SK-N-DZ (cell line): ENCODE data around the gene PALLD.

Source experiments
- DNase-seq: peaks from one replicate; pipeline ENCODE4 v3.0.0-alpha.2; 2015; ENCODE audit warnings: low spot score

The PALLD gene

DNA sequence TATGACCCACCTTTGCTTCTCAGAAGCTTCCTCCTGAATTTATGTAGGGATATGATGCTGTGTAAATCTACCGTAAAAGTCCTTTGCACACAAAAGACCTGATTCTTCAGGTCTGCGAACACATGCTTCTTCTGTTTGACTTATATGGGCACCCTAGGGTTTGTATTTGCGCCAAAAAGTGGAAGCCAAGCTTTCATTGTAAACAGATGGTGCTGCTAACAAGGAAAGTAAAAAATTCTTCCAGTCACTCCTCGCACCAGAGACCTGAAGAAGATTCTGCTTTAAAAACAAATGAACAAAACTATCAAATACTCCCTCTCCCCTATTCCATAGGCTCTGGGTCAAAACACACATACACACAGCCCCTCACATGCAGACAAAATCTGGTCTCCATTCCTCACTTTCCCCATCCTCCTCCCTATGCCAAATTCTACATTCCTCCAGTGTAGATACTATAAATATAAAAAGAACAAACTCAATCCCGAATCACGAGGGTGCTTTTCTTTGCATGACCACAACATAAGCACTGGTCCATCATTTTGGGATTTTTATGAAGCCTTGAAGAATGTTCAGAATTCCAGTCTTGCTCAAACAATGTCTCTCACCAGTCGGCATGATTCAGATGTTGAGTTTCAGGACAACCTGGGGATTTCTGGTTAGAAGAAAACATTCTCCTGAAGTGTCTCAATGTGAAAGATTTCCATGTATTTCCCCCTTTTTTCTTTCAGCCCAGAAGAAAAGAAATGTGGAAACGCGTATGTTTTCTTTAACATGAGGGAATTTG, 125.1 kb downstream of the PALLD start:
- no peak for DNase-seq

DNA sequence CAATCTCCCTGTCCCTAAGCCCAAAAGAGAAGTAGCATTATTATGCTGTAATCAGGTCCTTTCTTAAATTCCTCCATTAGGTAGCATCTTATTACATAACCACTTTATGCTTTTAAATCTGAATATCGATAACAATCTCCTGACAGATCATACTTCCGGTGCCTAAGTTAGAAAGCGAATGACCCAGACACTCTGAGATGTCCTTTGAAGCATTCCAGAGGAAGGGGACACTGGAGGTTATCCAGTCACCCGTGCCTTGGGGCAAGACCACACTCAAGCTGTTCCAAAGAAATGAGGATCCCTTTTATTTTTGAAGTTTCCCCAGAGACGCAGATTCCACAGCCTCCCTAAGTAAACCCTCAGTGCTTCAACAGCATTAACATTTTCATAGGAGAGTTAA, 125.7 kb downstream of the PALLD start:
- no peak for DNase-seq

DNA sequence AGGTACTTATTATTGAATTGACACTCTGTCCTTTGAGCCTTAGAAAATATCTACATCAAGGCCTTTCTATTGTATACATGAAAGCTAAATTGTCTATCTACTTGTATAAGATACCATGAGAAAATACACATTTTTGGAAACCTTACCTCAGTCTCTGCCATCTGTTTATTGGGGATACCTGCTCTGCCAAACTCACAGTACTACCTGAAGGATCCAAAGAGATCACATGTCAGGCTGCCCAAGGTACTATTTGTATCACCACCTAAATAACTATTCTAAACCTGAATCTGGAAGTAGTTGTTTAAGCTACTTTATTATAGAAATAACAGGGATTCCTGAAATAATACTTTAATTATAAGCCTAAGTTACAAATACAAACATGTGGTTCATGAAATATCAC, 126.2 kb downstream of the PALLD start:
- DNase-seq = no peak

GRCh38 chr4:168623484-168623883, 126.6 kb downstream of the PALLD start:
- DNase-seq = no peak

DNA sequence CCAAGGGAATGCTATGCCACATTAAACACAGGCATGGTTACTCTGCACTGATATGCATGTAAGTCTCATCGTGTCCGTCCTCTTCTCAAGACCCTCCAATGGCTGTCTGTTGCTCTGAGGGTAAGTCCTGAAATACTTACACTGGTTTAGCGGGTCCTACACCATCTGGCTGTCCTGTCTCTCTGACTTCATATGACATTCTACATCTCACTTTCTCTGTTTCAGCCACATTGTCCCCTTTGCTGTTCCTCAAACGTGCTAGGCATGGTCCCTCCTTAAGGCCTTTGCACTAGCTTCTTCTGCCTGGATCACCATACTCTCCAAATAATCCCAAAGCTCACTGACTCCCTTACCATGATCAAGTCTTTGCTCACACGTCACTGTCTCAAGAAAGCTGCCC, 131.4 kb downstream of the PALLD start:
- DNase-seq = no peak

GRCh38 chr4:168629566-168629965, 132.7 kb downstream of the PALLD start:
- DNase-seq = no peak

DNA sequence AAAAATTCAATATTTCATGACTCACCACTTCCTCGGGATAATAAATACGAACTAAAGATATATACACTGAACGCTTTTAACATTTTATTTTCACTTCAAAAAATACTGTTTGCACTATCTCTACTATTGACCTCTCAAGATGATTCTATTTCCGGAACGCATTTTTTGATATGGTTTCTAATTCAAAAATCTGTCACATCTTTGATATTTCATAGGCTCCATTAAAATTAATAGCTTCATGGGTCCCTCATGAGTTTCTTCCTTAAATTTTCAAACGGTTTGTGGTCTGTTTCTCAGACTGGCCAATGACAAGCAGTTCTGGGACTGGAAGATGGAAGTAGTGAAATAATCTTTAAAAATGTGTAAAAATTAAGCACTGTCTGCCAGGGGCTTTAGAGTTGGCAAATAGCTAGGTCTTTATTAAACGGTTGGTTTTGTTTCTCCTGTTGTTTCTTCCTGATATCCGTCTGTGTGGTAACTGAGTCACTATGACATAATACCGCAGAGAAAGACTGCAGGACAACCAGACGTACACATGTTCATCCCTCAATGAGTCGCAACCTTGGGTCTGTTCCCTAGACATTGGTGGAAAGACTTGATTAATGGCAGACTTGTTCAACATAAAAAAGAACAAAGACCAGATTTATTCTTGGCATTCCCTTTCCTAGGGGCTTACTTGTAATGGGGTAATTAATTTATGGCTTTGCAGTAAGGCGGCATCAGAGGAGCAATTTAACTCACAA, 133.8 kb downstream of the PALLD start:
- DNase-seq = no peak

DNA sequence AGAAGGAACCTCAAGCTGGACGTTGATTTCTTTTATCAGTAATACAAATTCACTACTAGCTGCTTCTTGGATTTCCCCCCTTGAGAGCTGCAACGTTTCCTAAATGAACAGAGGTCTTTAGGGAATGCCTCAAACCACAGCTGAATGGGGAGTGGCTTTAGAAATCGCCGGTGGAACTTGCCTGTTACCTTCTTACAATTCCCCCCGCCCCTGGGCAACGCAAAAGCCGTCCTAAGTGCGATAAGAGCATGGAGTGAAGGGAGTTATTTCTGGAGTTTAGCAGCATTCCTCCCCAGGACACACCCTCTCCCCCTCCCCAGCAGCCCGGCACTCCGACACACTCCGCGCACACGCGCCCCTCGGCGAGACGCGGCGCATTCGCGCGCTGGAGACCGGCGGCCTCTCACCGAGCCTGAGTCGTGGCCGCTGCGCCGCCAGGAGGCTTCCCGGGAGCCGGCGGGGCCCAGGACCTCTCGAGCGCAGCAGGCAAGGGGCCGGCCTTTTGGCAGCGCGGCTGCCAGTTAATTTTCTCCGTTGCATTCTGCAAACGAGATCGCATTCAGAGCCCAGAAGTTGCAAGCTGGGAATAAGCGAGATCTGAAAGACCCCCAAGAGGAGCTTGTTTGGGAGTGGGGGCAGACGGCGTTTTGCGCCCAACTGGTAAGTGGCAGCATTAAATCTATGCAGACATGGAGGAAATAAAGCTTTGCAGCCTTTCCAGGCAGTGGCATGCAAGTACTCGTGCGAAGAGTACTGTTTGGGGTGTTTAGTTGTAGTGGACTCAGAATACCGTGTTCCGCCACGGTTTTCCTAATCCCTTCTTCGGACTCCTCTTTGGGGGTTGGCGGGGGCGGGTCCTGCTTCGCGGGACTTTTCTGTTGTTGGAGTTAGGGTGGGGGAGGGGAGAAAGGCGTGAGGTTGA, 134.7 kb downstream of the PALLD start:
- peak; percentile 29 for DNase-seq

GRCh38 chr4:168632301-168632725, 135.5 kb downstream of the PALLD start:
- DNase-seq = no peak

DNA sequence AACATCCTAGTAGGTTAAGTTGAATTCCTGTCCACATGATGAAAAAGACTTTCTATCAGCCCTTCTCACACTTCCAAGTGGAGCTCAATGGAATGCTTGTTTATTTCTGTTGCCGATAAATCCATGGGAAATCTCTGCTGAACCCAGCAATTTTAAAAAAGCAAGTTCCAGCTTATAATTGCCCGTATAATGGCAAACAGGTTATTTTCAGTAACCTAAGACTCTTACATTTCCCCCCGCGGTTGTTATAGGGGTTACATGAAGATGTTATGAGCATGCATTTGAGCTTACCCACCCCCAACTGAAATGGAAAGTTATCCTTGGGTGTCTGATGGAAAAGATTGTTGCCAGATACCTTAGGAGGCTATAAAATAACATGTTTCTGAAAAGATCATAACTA, 136.2 kb downstream of the PALLD start:
- no peak for DNase-seq

GRCh38 chr4:168633496-168633895, 136.6 kb downstream of the PALLD start:
- DNase-seq = no peak

- no peak for DNase-seq
Measured at GRCh38 chr4:168634276-168634802, 137.5 kb downstream of the PALLD start.

GRCh38 chr4:168636040-168636439, 139.2 kb downstream of the PALLD start:
- DNase-seq = no peak

- no peak for DNase-seq
Measured at GRCh38 chr4:168636506-168637196, 139.8 kb downstream of the PALLD start.

DNA sequence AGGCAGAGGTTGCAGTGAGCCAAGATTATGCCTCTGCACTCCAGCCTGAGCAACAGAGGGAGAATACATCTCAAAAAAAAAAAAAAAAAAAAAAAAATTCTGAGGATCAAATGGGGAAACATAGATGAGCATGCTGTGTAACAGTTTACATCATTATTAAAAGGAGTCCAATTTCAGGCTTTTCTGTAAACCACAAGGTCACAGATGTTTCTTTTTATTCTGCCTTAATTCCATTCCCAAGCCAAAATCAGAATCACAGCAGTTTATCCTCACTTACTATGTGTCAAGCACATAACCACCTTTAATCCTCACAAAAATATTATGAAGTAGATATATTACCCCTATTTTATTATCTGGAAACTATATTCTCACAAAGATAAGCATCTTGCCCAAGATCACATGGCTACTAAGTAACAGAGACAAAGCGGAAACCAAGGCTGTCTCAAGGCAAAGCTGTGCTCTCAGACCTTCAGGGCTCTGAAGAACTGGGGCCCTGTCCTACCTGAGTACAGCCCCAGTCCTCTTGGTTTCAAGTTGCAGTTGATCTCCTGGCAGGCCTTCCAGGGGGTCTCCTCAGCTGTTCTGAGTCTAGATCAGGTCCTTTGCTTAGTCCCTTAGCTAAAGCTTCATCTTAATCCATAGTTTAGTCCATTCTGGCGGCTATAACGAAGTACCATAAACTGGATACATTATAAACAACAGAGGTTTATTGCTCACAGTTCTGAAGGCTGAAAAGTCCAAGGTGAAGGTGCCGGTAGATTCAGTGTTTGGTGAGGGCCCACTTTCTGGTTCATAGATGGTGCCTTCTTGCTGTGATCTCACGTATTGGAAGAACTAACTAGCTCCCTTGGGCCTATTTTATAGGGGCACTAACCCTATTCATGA, 141.3 kb downstream of the PALLD start:
- no peak for DNase-seq

GRCh38 chr4:168639914-168640313, 143.1 kb downstream of the PALLD start:
- DNase-seq = no peak

DNA sequence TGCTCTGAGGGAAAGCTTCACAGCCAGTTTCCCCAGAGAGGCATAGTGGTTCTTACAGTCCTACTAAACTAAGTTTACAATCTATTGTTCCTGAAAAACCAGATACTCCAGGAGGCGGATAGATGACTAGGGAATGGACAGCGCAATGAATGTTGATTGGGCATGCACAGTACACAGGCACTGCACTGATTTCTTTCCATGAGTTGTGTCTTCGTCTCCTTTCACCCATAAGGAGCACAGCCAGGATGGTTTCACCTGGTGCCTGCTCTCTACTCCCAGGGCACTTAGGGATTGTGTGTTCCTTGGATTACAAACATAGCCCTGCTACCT, 144.9 kb downstream of the PALLD start:
- no peak for DNase-seq

DNA sequence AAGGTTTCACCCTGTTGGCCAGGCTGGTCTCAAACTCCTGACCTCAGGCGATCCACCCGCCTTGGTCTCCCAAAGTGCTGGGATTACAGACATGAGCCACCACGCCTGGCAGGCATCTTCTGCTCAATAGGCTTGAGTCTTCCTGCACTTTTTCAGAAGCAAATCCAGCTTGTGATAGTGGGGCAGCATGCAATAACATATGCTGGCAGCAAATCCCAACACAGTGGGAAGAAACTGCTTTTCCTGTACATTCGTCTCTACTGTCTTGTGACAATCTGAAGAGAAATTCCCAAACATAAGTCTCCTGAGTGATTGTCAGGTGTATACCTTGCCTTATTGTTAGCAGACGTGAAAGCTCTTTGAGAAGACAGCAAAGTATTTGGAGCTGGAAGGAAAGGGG, 145.7 kb downstream of the PALLD start:
- DNase-seq = no peak

- DNase-seq = no peak
Measured at GRCh38 chr4:168643111-168643795, 146.4 kb downstream of the PALLD start.

- DNase-seq = no peak
Measured at GRCh38 chr4:168643796-168644159, 146.9 kb downstream of the PALLD start.
